SK-N-SH (cell line): ENCODE measurements around the gene STK35. TPM values are rescaled to one million over a fixed set of nuclear protein-coding genes. Genes with fewer than 3 reads are reported as not detected.

Source experiments
- CTCF ChIA-PET: fragments of 300-600, 350-600 bp; formaldehyde crosslinking; extraction: SDS; loops from one replicate; lab custom pipeline; 2021; lab: Yijun Ruan, JAX
- POLR2A ChIA-PET: fragments of 350-600 bp; sonication (Branson Sonifier 250); formaldehyde crosslinking; extraction: SDS; loops from one replicate; lab custom pipeline; 2020; ENCODE audit warnings: antibody characterized with exemption, inconsistent platforms; lab: Yijun Ruan, JAX
- DNase-seq: peaks from one replicate; pipeline ENCODE4 v3.0.0; 2012
- H2AFZ ChIP-seq: fragments of 200-600 bp; sonication (generic); 2 replicates; pipeline ENCODE4 v1.8.1; 2016; ENCODE audit warnings: antibody characterized with exemption, mild to moderate bottlenecking, low read depth
- H3F3A ChIP-seq: fragments of 200-600 bp; sonication (generic); replicated peaks from 2 replicates; pipeline ENCODE3; 2016; ENCODE audit warnings: antibody characterized with exemption, mild to moderate bottlenecking; ENCODE audit not compliant: insufficient read depth
- H3K27ac ChIP-seq, 2 experiments: fragments of 200-500 bp in 1 of 2; fragments of 200-600 bp in 1 of 2; sonication (Bioruptor generic) in 1 of 2; sonication (generic), shearing (Covaris generic) in 1 of 2; 2 replicates each; pipeline versions ENCODE4 v1.5.1 to v1.6.1; 2014 to 2016; ENCODE audit warnings: low read depth in 2 of 2, inconsistent platforms in 1 of 2, low read length in 1 of 2, mild to moderate bottlenecking in 1 of 2, mixed read lengths in 1 of 2
- H3K27me3 ChIP-seq: fragments of 200-600 bp; sonication (generic), shearing (Covaris generic); 2 replicates; pipeline ENCODE4 v1.6.1; 2016; ENCODE audit warnings: mixed run types; ENCODE audit not compliant: insufficient read depth
- H3K36me3 ChIP-seq, 2 experiments: fragments of 200-500 bp in 1 of 2; fragments of 200-600 bp in 1 of 2; sonication (Bioruptor generic) in 1 of 2; sonication (generic) in 1 of 2; replicated peaks in 1 of 2; 2 replicates each; pipeline versions ENCODE3 to v1.5.1; 2014 to 2016; ENCODE audit warnings: low read length in 1 of 2, mild to moderate bottlenecking in 1 of 2; ENCODE audit not compliant: insufficient read depth in 2 of 2, control insufficient read depth in 1 of 2
- H3K4me1 ChIP-seq, 2 experiments: fragments of 200-500 bp in 1 of 2; fragments of 200-600 bp in 1 of 2; sonication (Bioruptor generic) in 1 of 2; sonication (generic), shearing (Covaris generic) in 1 of 2; 2 replicates each; pipeline versions ENCODE4 v1.5.1 to v1.6.1; 2014 to 2016; ENCODE audit warnings: low read depth in 1 of 2, low read length in 1 of 2, mixed run types in 1 of 2; ENCODE audit not compliant: insufficient read depth in 2 of 2, control insufficient read depth in 1 of 2
- H3K4me2 ChIP-seq: fragments of 200-600 bp; sonication (generic), shearing (Covaris generic); 2 replicates; pipeline ENCODE4 v1.6.1; 2017; ENCODE audit warnings: mixed run types
- H3K4me3 ChIP-seq, 2 experiments: fragments of 200-500 bp in 1 of 2; fragments of 200-600 bp in 1 of 2; sonication (Bioruptor generic) in 1 of 2; sonication (generic), shearing (Covaris generic) in 1 of 2; 2 replicates each; pipeline versions ENCODE4 v1.5.1 to v1.8.1; 2014 to 2016; ENCODE audit warnings: low read depth in 2 of 2, inconsistent platforms in 1 of 2, low read length in 1 of 2, mild to moderate bottlenecking in 1 of 2, mixed read lengths in 1 of 2, moderate library complexity in 1 of 2
- H3K79me2 ChIP-seq: fragments of 200-600 bp; sonication (generic); 2 replicates; pipeline ENCODE4 v1.8.1; 2017; ENCODE audit warnings: mild to moderate bottlenecking; ENCODE audit not compliant: insufficient read depth
- H3K9ac ChIP-seq: fragments of 200-600 bp; sonication (generic); 2 replicates; pipeline ENCODE4 v1.6.1; 2017; ENCODE audit warnings: mixed run types
- H3K9me2 ChIP-seq: fragments of 200-600 bp; sonication (generic); 2 replicates; pipeline ENCODE4 v1.6.1; 2017; ENCODE audit warnings: mixed run types
- H3K9me3 ChIP-seq: fragments of 200-600 bp; sonication (generic); 2 replicates; pipeline ENCODE4 v1.6.1; 2017; ENCODE audit warnings: mixed run types, mild to moderate bottlenecking, moderate library complexity
- H4K20me1 ChIP-seq: fragments of 200-600 bp; sonication (generic); 2 replicates; pipeline ENCODE4 v1.6.1; 2017; ENCODE audit warnings: mild to moderate bottlenecking, mixed run types; ENCODE audit not compliant: insufficient read depth
- CHD2 ChIP-seq: fragments of 150-350 bp; IDR thresholded peaks from 2 replicates; pipeline ENCODE4 v1.6.1; 2018; ENCODE audit warnings: low read length; ENCODE audit not compliant: partially characterized antibody
- MXI1 ChIP-seq: IDR thresholded peaks from 2 replicates; pipeline ENCODE4 v1.6.1; 2012; ENCODE audit warnings: mild to moderate bottlenecking, low read depth, low read length, improper control_type of control experiment
- NRF1 ChIP-seq: IDR thresholded peaks from 2 replicates; pipeline ENCODE4 v1.6.1; 2012; ENCODE audit warnings: low read depth, mild to moderate bottlenecking, low read length
- PBX3 ChIP-seq: IDR thresholded peaks from 2 replicates; pipeline ENCODE4; 2012
- SIN3A ChIP-seq: IDR thresholded peaks from 2 replicates; pipeline ENCODE4 v1.6.1; 2012; ENCODE audit warnings: low read depth, mild to moderate bottlenecking, low read length, moderate library complexity, borderline replicate concordance
- USF1 ChIP-seq: IDR thresholded peaks from 2 replicates; pipeline ENCODE4 v1.4.0; 2012; ENCODE audit warnings: low read depth, borderline replicate concordance
- WGBS: methylation state at CpG from one replicate; pipeline ENCODE4 v1.1.6; 2017; ENCODE audit warnings: low lambda C conversion rate; 5-methylcytosine and 5-hydroxymethylcytosine counted together
- polyA plus RNA-seq, 3 experiments: library from polyadenylated mRNA; depleted of rRNA; stranded (reverse); fragments of >200 nt; gene quantifications; 2 replicates each; pipeline ENCODE4 v1.2.3, GENCODE V29; 2012
- TF ChIP-seq, protein P1 (sequence below): IDR thresholded peaks from 2 replicates; pipeline ENCODE4 v1.4.0; 2012; ENCODE audit warnings: low read depth, borderline replicate concordance

The STK35 gene
- polyA plus RNA-seq (2012; rRNA removed) = 6.7 and 7.5 TPM in 2 replicates
- polyA plus RNA-seq (2012; cell fraction: cytosol; rRNA removed) = 3.9 and 5.2 TPM in 2 replicates
- polyA plus RNA-seq (2012; cell fraction: nucleus; rRNA removed) = 16.3 and 16.5 TPM in 2 replicates

GRCh38 chr20:2101057-2101864 lies at the start of gene STK35:
TSS of gene STK35 (plus strand) at chr20:2101827. CDS start at chr20:2101882, 55 bp downstream.
- peak; percentile 87 for DNase-seq
- H3K9ac ChIP-seq = peak within 1 kb of the TSS; percentile 99
- H2AFZ ChIP-seq = peak within 1 kb of the TSS; percentile 89
- no peaks in the 10 kb centered on the region for H3F3A ChIP-seq
- H4K20me1 ChIP-seq = peaks cover 17% of the 10 kb centered on the region
- no peaks in the 10 kb centered on the region for H3K9me3 ChIP-seq
- no peaks in the 10 kb centered on the region for H3K27me3 ChIP-seq
- H3K27ac ChIP-seq = peak within 1 kb of the TSS; percentile 99 to 100
- no peaks in the 10 kb centered on the region for H3K9me2 ChIP-seq
- CTCF ChIA-PET = interaction anchor here (1.4 to 2.0 kb wide), 3 partner anchors 24 to 299 kb away, joined by 3 to 7 read pairs (median 6); no protein-coding TSS in a partner anchor
- peak within 1 kb of the TSS; percentile 87 to 91 for H3K4me3 ChIP-seq
- POLR2A ChIA-PET = no interaction called here
- no peak for TF ChIP-seq MXI1
- TF ChIP-seq USF1 = 0 out of 2 replicates have a peak, but pooled peaks have one; percentile 3
- TF ChIP-seq SIN3A = 0 out of 2 replicates have a peak, but pooled peaks have one; percentile 42
- peak; percentile 51 for TF ChIP-seq NRF1
- no peak for TF ChIP-seq PBX3
- TF ChIP-seq CHD2 = no peak
- H3K4me1 ChIP-seq = peaks cover 8 to 19% of the 10 kb centered on the region in 2 experiments; a peak in 3 of 4 replicates
- peaks cover 8 to 12% of the 10 kb centered on the region in 2 experiments for H3K36me3 ChIP-seq
- WGBS = 4% methylated on average over 23 of the region's 32 CpGs
- H3K79me2 ChIP-seq = peaks cover 40% of the 10 kb centered on the region
- H3K4me2 ChIP-seq = peak within 1 kb of the TSS; percentile 95

DNA sequence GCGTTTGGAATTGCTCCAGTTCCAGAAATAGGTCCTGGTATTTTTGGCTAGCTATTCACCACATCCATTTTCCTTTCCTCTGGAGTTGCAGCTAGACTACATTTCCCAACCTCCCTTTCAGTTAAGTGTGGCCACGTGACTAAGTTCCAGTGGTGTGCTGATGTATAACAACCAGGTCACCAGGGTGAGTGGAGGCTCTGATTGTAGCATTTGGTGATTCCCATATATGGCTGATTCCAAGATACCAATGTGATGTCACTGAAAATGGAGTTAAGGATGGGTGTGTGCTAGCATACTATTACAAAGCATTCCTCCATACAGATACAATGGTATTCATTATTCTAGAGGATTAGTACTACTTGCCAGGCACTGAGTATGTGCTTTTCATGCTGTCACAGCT lies 49.7 kb upstream of the STK35 start:
- H3K27me3 ChIP-seq = 0 out of 2 replicates have a peak, but pooled peaks cover 8% of the 10 kb centered on the region
- CTCF ChIA-PET = interaction anchor here (1.0 kb wide), 1 partner anchor 120 kb away, joined by 4 read pairs; no protein-coding TSS in a partner anchor
- no peak overlapping the region for H3K4me3 ChIP-seq
- no peaks in the 10 kb centered on the region for H3K9me2 ChIP-seq
- no peak overlapping the region for H3K9ac ChIP-seq
- H3K79me2 ChIP-seq = no peaks in the 10 kb centered on the region
- no peaks in the 10 kb centered on the region for H4K20me1 ChIP-seq
- H3F3A ChIP-seq = no peaks in the 10 kb centered on the region
- no peak overlapping the region for H3K27ac ChIP-seq
- H3K4me2 ChIP-seq = no peak overlapping the region
- peak; percentile 42; the same call in 1 of the 2 replicates for TF ChIP-seq USF1
- TF ChIP-seq, protein P1, sequence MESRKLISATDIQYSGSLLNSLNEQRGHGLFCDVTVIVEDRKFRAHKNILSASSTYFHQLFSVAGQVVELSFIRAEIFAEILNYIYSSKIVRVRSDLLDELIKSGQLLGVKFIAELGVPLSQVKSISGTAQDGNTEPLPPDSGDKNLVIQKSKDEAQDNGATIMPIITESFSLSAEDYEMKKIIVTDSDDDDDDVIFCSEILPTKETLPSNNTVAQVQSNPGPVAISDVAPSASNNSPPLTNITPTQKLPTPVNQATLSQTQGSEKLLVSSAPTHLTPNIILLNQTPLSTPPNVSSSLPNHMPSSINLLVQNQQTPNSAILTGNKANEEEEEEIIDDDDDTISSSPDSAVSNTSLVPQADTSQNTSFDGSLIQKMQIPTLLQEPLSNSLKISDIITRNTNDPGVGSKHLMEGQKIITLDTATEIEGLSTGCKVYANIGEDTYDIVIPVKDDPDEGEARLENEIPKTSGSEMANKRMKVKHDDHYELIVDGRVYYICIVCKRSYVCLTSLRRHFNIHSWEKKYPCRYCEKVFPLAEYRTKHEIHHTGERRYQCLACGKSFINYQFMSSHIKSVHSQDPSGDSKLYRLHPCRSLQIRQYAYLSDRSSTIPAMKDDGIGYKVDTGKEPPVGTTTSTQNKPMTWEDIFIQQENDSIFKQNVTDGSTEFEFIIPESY = no peak
- DNase-seq = peak; percentile 3
- H2AFZ ChIP-seq = no peak overlapping the region
- no peaks in the 10 kb centered on the region for H3K36me3 ChIP-seq
- no peaks in the 10 kb centered on the region for H3K9me3 ChIP-seq
- 3% methylated on average over 2 of the region's 2 CpGs for WGBS
- POLR2A ChIA-PET = no interaction called here
- H3K4me1 ChIP-seq = no peaks in the 10 kb centered on the region
